ENCODE measurements around the gene PABPN1. TPM values are rescaled to one million over a fixed set of nuclear protein-coding genes. Genes with fewer than 3 reads are reported as not detected.

PABPN1 gene
- total RNA-seq, 1 donor from 2014 or later = 354 TPM

- Mint-ChIP-seq H3K27ac (no peak overlapping the region), H3K27me3 (ENCODE audit: low read depth) (no peaks in the 10 kb centered on the region), H3K4me1 (peaks cover 27% of the 10 kb centered on the region), H3K36me3 (peaks cover 8% of the 10 kb centered on the region), H3K9me3 (no peaks in the 10 kb centered on the region), H3K4me3 (no peak overlapping the region)
- TF ChIP-seq CTCF (IDR thresholded peaks at IDR 0.05; ENCODE audit: unreplicated experiment) = no peak
- no peak for DNase-seq (ENCODE audit: low spot score in 2 of 2, unreplicated experiment in 2 of 2)
These were observed 39.2 kb downstream of the PABPN1 start for GRCh38 chr14:23360496-23360895.

- no peak overlapping the region for H3K4me3 Mint-ChIP-seq
- peaks cover 27% of the 10 kb centered on the region for H3K4me1 Mint-ChIP-seq
- H3K9me3 Mint-ChIP-seq = no peaks in the 10 kb centered on the region
- H3K27ac Mint-ChIP-seq = peak overlapping the region; percentile 33
- H3K27me3 Mint-ChIP-seq (ENCODE audit: low read depth) = no peaks in the 10 kb centered on the region
- no peak for TF ChIP-seq CTCF (IDR thresholded peaks at IDR 0.05; ENCODE audit: unreplicated experiment)
- H3K36me3 Mint-ChIP-seq = peaks cover 5% of the 10 kb centered on the region
- DNase-seq (ENCODE audit: low spot score in 2 of 2, unreplicated experiment in 2 of 2) = no peak
These were observed 40.1 kb downstream of the PABPN1 start for GRCh38 chr14:23361320-23361719.

GRCh38 chr14:23361763-23362162, 40.5 kb downstream of the PABPN1 start:
- TF ChIP-seq CTCF (IDR thresholded peaks at IDR 0.05; ENCODE audit: unreplicated experiment) = no peak
- Mint-ChIP-seq H3K4me3 (no peak overlapping the region), H3K27ac (peak overlapping the region; percentile 33), H3K27me3 (ENCODE audit: low read depth) (no peaks in the 10 kb centered on the region), H3K36me3 (peaks cover 4% of the 10 kb centered on the region), H3K4me1 (peaks cover 30% of the 10 kb centered on the region), H3K9me3 (no peaks in the 10 kb centered on the region)
- no peak for DNase-seq (ENCODE audit: low spot score in 2 of 2, unreplicated experiment in 2 of 2)

GRCh38 chr14:23362200-23362599, 40.9 kb downstream of the PABPN1 start:
- Mint-ChIP-seq H3K36me3 (peaks cover 4% of the 10 kb centered on the region), H3K27me3 (ENCODE audit: low read depth) (no peaks in the 10 kb centered on the region), H3K9me3 (no peaks in the 10 kb centered on the region), H3K4me1 (peaks cover 34% of the 10 kb centered on the region), H3K27ac (peak overlapping the region; percentile 39), H3K4me3 (no peak overlapping the region)
- no peak for TF ChIP-seq CTCF (IDR thresholded peaks at IDR 0.05; ENCODE audit: unreplicated experiment)
- no peak for DNase-seq (ENCODE audit: low spot score in 2 of 2, unreplicated experiment in 2 of 2)

GRCh38 chr14:23364164-23365035, 43.1 kb downstream of the PABPN1 start:
- no peaks in the 10 kb centered on the region for H3K27me3 Mint-ChIP-seq (ENCODE audit: low read depth)
- H3K27ac Mint-ChIP-seq = peak overlapping the region; percentile 98
- H3K4me1 Mint-ChIP-seq = peaks cover 34% of the 10 kb centered on the region
- TF ChIP-seq CTCF (IDR thresholded peaks at IDR 0.05; ENCODE audit: unreplicated experiment) = no peak
- no peaks in the 10 kb centered on the region for H3K9me3 Mint-ChIP-seq
- H3K4me3 Mint-ChIP-seq = peak overlapping the region; percentile 94
- peaks cover 2% of the 10 kb centered on the region for H3K36me3 Mint-ChIP-seq
- DNase-seq (ENCODE audit: low spot score in 2 of 2, unreplicated experiment in 2 of 2) = no peak

All from mesothelial cell of epicardium (in vitro differentiated cells).